ENCODE results near the gene P2RX3. TPM values are rescaled to one million over a fixed set of nuclear protein-coding genes. Genes with fewer than 3 reads are reported as not detected.

P2RX3 gene
- total RNA-seq, 1 donor from 2014 or later: not detected

GRCh38 chr11:57310091-57310490, 28.1 kb upstream of the P2RX3 start:
- no peak for DNase-seq

GRCh38 chr11:57310630-57311086, 27.5 kb upstream of the P2RX3 start:
- peak; percentile 66 for DNase-seq

- peak; percentile 94 for DNase-seq
Measured at GRCh38 chr11:57311109-57311936, 26.8 kb upstream of the P2RX3 start.

- no peak for DNase-seq
Measured at GRCh38 chr11:57312511-57313021, 25.6 kb upstream of the P2RX3 start.

- no peak for DNase-seq
Measured at GRCh38 chr11:57313071-57313787, 24.9 kb upstream of the P2RX3 start.

GRCh38 chr11:57313788-57314135, 24.4 kb upstream of the P2RX3 start:
- no peak for DNase-seq

GRCh38 chr11:57314221-57314973, 23.8 kb upstream of the P2RX3 start:
- no peak for DNase-seq

- DNase-seq: no peak
Measured at GRCh38 chr11:57315491-57315890, 22.7 kb upstream of the P2RX3 start.

- DNase-seq: no peak
Measured at GRCh38 chr11:57316017-57316416, 22.1 kb upstream of the P2RX3 start.

- peak; percentile 92 for DNase-seq
Measured at GRCh38 chr11:57318178-57318577, 20.0 kb upstream of the P2RX3 start.

GRCh38 chr11:57320067-57320718, 18.0 kb upstream of the P2RX3 start:
- no peak for DNase-seq

GRCh38 chr11:57320719-57321387, 17.3 kb upstream of the P2RX3 start:
- no peak for DNase-seq

GRCh38 chr11:57321388-57322255, 16.5 kb upstream of the P2RX3 start:
- DNase-seq: no peak

GRCh38 chr11:57322256-57323166, 15.6 kb upstream of the P2RX3 start:
- peak; percentile 96 for DNase-seq

GRCh38 chr11:57323167-57323854, 14.8 kb upstream of the P2RX3 start:
- DNase-seq: no peak

GRCh38 chr11:57323855-57324153, 14.3 kb upstream of the P2RX3 start:
- no peak for DNase-seq

GRCh38 chr11:57324154-57324885, 13.8 kb upstream of the P2RX3 start:
- peak; percentile 81 for DNase-seq
